ENCODE measurements around the gene TBC1D7. TPM values are rescaled to one million over a fixed set of nuclear protein-coding genes. Genes with fewer than 3 reads are reported as not detected.
A peak's percentile ranks its signal among the peaks of the same experiment; 100 is the strongest.
"Not testable (repeated sequence)": the region's sequence is repeated elsewhere in the genome, so short reads cannot be mapped to it uniquely, and the experiment has no call there.

TBC1D7 gene
- total RNA-seq, 4 donors from 2014 or later, result 4.4 to 23.6 (median 12.5) TPM; not detected in 1

- Histone ChIP-seq H3K27ac (no peak overlapping the region), H3K9me3 (no peaks in the 10 kb centered on the region), H3K36me3 (no peaks in the 10 kb centered on the region), H3K4me3 (no peak overlapping the region), H3K4me1 (no peaks in the 10 kb centered on the region), H3K27me3 (no peaks in the 10 kb centered on the region)
- TF ChIP-seq, protein P1, sequence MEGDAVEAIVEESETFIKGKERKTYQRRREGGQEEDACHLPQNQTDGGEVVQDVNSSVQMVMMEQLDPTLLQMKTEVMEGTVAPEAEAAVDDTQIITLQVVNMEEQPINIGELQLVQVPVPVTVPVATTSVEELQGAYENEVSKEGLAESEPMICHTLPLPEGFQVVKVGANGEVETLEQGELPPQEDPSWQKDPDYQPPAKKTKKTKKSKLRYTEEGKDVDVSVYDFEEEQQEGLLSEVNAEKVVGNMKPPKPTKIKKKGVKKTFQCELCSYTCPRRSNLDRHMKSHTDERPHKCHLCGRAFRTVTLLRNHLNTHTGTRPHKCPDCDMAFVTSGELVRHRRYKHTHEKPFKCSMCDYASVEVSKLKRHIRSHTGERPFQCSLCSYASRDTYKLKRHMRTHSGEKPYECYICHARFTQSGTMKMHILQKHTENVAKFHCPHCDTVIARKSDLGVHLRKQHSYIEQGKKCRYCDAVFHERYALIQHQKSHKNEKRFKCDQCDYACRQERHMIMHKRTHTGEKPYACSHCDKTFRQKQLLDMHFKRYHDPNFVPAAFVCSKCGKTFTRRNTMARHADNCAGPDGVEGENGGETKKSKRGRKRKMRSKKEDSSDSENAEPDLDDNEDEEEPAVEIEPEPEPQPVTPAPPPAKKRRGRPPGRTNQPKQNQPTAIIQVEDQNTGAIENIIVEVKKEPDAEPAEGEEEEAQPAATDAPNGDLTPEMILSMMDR (IDR thresholded peaks at IDR 0.05), result no peak
- no peak for TF ChIP-seq POLR2A (IDR thresholded peaks at IDR 0.05)
- intact Hi-C loops (cut with DNase I; ENCODE audit: low total_unique reads), result no loop called here
- DNase-seq, result no peak
Measured at GRCh38 chr6:13332349-13332706, 4.0 kb upstream of the TBC1D7 start.

GRCh38 chr6:13331516-13332348 lies 3.4 kb upstream of the TBC1D7 start:
- no peaks in the 10 kb centered on the region for H3K27me3 ChIP-seq
- TF ChIP-seq, protein P1 (IDR thresholded peaks at IDR 0.05), result peak; percentile 43 to 54 (median 50)
- no peak for TF ChIP-seq POLR2A (IDR thresholded peaks at IDR 0.05)
- intact Hi-C loops (cut with DNase I; ENCODE audit: low total_unique reads), result no loop called here
- H3K9me3 ChIP-seq, result no peaks in the 10 kb centered on the region
- H3K4me1 ChIP-seq, result no peaks in the 10 kb centered on the region
- DNase-seq, result no peak
- H3K4me3 ChIP-seq, result no peak overlapping the region
- H3K27ac ChIP-seq, result no peak overlapping the region
- H3K36me3 ChIP-seq, result no peaks in the 10 kb centered on the region

DNA sequence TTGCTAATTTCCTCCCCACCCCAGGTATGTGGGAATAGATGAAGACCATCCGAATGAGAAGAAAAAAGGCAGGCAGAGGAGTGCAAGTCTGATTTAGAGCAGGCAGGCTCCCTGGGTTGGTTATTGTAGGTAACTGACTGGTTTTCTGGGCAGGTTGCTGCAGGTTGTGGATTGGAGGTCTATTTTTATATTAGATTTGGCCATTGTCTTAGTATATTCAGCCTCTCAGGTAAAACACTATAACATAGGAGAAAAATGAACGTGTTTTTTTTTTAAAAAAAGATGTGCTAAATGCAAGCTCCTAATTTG lies 492 bp upstream of the TBC1D7 start:
- Histone ChIP-seq H3K27ac (peak overlapping the region; percentile 86 to 87), H3K27me3 (no peaks in the 10 kb centered on the region)

DNA sequence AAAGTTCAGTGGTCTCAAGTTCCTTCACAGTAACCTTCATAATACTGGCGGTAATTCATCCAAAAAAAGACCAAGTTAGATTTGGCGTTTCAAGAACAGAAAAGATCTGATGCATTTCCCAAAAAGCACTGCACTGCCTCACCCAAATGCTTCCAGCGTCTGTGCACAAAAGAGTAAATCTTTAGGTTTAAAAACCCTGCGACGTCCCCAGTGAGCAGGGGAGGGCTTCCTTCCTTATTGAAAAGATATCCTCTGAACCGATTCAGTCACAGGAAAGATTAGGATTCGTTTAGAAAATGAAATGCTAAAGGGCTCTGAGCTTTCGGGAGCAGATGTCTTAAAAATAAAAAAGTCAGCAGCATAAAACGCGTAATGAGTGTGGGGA lies 654 bp downstream of the TBC1D7 start:
- H3K4me3 ChIP-seq, result peak overlapping the region; percentile 65 to 72
- no peaks in the 10 kb centered on the region for H3K36me3 ChIP-seq
- intact Hi-C loops (cut with DNase I; ENCODE audit: low total_unique reads), result no loop called here
- DNase-seq, result no peak
- no peaks in the 10 kb centered on the region for H3K4me1 ChIP-seq
- peak overlapping the region; percentile 86 to 87 for H3K27ac ChIP-seq
- H3K27me3 ChIP-seq, result no peaks in the 10 kb centered on the region
- no peaks in the 10 kb centered on the region for H3K9me3 ChIP-seq
- TF ChIP-seq POLR2A (IDR thresholded peaks at IDR 0.05), result no peak
- TF ChIP-seq, protein P1 (IDR thresholded peaks at IDR 0.05), result no peak

More for the DNA sequence above, 492 bp upstream of the TBC1D7 start:
- no peaks in the 10 kb centered on the region for H3K4me1 ChIP-seq
- no peak for DNase-seq
- H3K36me3 ChIP-seq, result no peaks in the 10 kb centered on the region
- peak overlapping the region; percentile 65 to 72 for H3K4me3 ChIP-seq
- intact Hi-C loops (cut with DNase I; ENCODE audit: low total_unique reads), result no loop called here
- no peak for TF ChIP-seq POLR2A (IDR thresholded peaks at IDR 0.05)
- TF ChIP-seq, protein P1 (IDR thresholded peaks at IDR 0.05), result no peak
- H3K9me3 ChIP-seq, result no peaks in the 10 kb centered on the region

DNA sequence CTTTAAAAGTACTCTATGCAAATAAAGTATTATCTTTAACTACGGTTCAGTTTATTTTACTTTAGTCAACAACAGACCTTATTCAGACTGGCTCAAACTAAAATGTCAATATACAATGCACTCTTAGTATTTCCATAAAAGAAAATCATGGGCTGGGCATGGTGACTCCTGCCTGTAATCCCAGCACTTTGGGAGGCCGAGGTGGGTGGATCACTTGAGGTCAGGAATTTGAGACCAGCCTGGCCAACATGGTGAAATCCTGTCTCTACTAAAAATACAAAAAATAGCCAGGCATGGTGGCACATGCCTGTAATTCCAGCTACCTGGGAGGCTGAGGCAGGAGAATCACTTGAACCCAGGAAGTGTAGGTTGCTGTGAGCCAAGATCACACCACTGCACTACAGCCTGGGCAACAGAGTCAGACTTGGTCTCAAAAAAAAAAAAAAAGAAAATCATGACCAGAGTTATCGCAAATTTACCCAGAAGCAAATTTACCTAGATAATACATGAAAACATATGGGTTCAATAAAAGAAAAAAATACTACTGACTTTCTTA lies 2.2 kb downstream of the TBC1D7 start:
- DNase-seq; intact Hi-C loops (cut with DNase I; ENCODE audit: low total_unique reads); H3K9me3 ChIP-seq; H3K4me1 ChIP-seq; H3K4me3 ChIP-seq; H3K27ac ChIP-seq; H3K36me3 ChIP-seq; H3K27me3 ChIP-seq: not testable (repeated sequence)

Measured in uterus (tissue), 4 donors.